NCI-H1105 treated with DMSO at 0.1 percent for 48 hours (cell line): ENCODE results near the gene FBXW9.
"Not testable (repeated sequence)": the region's sequence is repeated elsewhere in the genome, so short reads cannot be mapped to it uniquely, and the experiment has no call there.

ENCODE experiments used
- DNase-seq: peaks from one replicate; lab custom pipeline; 2025; lab: John Stamatoyannopoulos, UW

The FBXW9 gene

DNA sequence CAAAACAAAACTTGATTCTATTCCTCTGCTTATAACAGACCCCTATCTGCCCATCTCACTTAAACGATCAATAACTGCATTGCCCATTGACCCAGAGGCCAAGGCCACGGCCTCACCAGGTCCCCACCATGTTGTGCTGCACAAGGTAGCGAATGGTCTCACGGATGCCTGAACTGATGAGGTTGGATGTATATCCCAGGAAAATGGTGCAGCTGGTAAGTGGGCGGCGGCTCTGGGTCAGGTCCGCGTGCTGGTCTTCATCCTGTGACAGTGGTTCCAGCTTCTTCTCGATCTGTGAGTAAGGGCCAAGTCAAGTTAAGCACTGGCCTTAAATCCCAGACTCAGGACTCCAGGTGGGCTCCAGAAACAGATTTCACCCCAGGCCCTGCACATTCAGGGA, 16.4 kb downstream of the FBXW9 start:
- DNase-seq: no peak

- not testable (repeated sequence) for DNase-seq
Observed at GRCh38 chr19:12678039-12678438, 18.4 kb downstream of the FBXW9 start.

DNA sequence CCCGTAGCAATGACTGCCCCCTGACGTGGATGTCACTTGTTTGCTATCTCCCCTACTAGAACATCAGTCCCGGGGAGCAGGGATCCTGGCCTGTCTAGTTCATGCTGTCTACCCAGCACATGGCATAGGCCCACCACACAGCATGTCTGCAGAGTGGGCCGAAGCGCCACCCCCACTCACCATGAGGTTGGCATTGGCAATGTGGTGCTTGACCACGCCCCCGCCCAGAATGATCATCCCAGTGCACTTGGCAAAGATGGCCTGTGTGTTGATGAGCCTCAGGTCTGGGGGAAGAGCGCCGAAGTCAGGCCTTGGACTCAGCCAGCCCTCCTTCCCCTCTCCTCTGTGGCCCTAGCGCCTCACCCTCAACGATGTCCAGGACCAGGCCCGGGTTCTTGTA, 19.5 kb downstream of the FBXW9 start:
- DNase-seq: no peak

DNA sequence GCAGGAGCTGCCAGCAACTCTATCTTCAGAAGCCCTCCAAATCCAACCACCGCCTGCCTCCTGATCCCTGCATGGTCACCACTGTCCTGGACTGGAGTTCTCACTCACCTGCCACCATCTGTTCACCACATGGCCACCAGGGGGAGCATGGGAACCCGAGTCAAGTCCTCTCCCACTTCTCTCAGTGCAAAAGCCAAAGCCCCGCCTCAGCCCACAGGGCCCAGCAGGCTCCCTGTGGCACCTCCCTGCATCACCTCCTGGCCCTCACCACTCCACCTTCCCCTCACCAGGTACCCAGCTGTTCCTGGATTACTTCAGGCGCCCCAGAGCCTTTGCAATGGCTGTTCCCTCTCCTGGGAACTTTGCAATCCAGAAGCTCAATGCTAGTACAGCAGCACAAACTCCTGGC, 20.0 kb downstream of the FBXW9 start:
- DNase-seq: peak; percentile 56

GRCh38 chr19:12675940-12676339, 20.5 kb downstream of the FBXW9 start:
- DNase-seq: no peak

DNA sequence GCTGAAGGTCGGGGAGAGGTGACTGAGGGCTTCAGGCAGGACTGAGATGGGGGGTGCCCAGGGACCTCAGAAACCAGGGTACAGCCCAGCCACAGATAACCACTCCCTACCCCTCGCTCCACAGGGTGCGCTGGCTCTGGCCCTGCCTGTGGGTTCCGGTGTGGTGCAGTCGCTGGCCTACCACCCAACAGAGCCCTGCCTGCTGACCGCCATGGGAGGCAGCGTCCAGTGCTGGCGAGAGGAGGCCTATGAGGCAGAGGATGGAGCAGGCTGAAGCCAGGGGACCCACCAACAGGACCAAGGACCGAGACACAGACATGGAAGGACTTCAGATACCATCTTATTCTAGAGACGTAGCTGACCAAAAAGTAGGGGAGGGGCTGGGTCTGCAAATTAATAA, 21.0 kb downstream of the FBXW9 start:
- DNase-seq: no peak

DNA sequence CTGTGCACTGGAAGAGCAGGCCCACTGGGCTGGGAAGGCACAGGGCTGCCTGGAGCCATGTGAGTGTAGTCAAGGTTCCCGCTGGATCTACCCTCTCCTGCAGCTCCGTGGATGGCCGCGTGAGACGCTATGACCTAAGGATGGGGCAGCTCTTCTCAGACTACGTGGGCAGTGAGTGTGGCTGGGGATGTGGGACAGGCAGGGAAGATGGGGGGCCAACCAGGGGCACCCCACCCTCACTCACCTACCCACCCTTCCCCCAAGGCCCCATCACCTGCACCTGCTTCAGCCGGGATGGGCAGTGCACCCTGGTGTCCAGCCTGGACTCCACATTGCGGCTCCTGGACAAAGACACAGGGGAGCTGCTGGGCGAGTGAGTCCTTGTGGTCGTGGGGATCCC, 23.7 kb downstream of the FBXW9 start:
- DNase-seq: no peak

GRCh38 chr19:12670159-12670928, 26.1 kb downstream of the FBXW9 start:
- no peak for DNase-seq

DNA sequence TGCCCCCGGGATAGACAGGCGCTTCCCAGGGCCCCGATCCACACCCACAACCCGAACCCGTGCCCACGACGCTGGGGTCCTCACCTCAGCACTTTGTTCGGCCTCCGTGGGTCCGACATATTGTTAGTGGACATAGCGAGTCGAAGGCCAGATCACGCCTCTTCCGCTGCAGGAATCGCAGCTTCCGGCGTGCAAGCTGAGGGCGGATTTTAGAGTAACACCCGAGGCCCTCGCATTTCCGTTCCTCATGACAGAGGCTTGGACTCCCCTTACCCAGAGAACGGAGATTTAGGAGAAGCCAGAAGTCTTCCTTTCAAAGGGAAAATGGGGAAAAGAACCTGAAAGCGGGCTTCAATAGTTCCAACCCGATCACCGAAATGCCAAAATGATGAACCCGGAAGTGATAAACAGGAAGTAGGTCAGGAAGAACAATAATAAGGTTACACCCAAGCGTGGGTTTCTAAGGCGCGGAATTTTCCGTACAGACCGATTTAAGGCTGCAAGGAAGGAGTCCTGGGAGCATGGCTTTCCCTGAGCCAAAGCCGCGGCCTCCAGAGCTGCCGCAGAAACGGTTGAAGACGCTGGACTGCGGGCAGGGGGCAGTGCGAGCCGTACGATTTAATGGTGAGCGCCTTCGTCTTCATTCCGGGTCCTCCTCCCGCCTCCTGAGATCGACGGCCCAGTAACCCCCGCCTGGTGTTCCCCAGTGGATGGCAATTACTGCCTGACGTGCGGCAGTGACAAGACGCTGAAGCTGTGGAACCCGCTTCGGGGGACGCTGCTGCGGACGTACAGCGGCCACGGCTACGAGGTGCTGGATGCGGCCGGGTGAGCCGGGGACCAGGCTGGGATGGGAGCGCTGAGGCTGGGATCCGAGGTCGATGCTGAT, 26.9 kb downstream of the FBXW9 start:
- DNase-seq: peak; percentile 82

- DNase-seq: no peak
Observed at GRCh38 chr19:12668932-12669269, 27.5 kb downstream of the FBXW9 start.

- DNase-seq: no peak
Observed at GRCh38 chr19:12668346-12668745, 28.1 kb downstream of the FBXW9 start.

- DNase-seq: no peak
Observed at GRCh38 chr19:12667731-12668302, 28.6 kb downstream of the FBXW9 start.

- peak; percentile 74 for DNase-seq
Observed at GRCh38 chr19:12666265-12667048, 30.0 kb downstream of the FBXW9 start, which contains the start of the genes MAN2B1 and WDR83. TSS of gene MAN2B1 (minus strand) at chr19:12666742. CDS start at chr19:12666701, 41 bp downstream. TSS of gene WDR83 (plus strand) at chr19:12666807. CDS start at chr19:12669791, 2,984 bp downstream.

GRCh38 chr19:12665671-12666264, 30.7 kb downstream of the FBXW9 start:
- DNase-seq: no peak

DNA sequence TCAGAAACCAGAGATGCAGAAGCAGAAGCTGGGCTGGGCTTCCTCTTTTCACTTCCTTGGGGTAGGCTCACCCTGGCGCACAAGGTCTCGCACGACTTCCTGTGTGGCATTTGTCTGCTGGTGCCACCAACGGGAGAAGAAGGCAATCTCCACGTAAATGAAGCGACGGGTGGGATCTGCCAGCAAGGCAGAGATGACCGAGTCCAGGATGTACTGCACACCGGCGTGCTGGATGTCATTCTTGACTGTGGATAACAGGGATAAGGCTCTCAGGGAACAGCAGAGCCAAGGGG, 31.2 kb downstream of the FBXW9 start:
- DNase-seq: no peak

- no peak for DNase-seq
Observed at GRCh38 chr19:12664406-12665280, 31.8 kb downstream of the FBXW9 start.

DNA sequence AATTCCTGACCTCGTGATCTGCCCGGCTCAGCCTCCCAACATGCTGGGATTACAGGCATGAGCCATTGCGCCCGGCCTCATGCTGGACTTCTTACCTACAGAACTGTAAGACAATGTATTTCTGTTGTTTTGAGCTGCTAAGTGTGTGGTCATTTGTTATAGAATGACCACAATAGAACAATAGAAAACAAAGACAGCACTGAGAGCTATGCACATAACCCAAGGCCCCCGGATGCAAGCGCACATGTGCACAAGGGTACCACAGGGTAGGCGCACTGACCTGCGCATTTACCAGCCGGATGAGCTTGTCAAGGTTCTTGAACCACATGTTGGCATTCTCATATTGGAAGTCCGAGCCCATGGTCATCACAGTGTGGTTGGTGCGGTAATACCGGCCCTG, 35.5 kb downstream of the FBXW9 start:
- DNase-seq: no peak

DNA sequence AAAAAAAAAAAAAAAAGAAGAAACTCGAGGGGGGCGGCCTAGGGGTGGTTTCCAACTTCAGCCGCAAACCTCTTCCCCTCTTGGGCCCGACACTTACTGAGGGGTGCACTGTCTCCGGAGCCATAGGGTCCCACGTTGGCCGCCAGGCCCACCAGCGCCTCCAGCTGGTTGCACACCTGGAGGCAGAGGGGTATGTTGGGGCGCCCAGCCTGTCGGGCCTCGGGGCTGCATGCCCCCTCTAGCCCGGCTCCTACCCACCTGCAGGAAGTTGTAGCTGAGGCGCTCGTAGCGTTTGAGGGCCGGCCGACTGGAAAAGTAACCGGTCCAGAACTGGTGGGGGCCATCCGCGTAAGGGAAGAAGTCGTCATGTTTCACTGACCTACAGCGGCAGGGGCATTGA, 38.5 kb downstream of the FBXW9 start:
- no peak for DNase-seq

GRCh38 chr19:12656899-12657571, 39.4 kb downstream of the FBXW9 start:
- no peak for DNase-seq

DNA sequence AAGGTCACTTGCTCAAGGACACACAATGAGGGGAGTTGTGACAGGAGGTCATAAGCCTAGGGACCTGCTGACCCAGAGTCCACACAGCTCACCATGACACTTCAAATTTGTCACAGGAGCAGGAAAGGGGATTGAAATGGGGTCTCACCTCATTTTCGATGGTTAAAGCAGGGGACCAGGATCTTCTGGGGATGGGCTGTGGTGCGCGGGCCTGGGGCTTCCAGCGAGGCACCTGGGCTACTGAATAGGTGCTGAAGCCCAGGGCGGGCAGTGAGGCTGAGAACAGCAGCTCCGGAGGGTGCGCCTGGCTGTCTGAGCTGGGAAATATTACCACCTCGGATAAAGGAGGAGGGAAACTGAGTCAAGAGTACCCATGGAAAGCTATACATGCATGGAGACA, 40.9 kb downstream of the FBXW9 start:
- DNase-seq: no peak
